Epithelial cell of proximal tubule (primary cell): ENCODE results near the gene BARD1. TPM values are rescaled to one million over a fixed set of nuclear protein-coding genes. Genes with fewer than 3 reads are reported as not detected.
"Not testable (repeated sequence)": the region's sequence is repeated elsewhere in the genome, so short reads cannot be mapped to it uniquely, and the experiment has no call there.

ENCODE experiments used
- DNase-seq: peaks from one replicate; pipeline ENCODE4 v3.0.0-alpha.2; 2011; ENCODE audit warnings: low read depth
- H3K4me3 ChIP-seq: 2 replicates; pipeline ENCODE4 v1.5.1; 2011; ENCODE audit warnings: low read depth, mild to moderate bottlenecking, low read length
- CTCF ChIP-seq: conservative IDR thresholded peaks from 2 replicates; pipeline ENCODE4 v1.5.1; 2012; ENCODE audit warnings: low read depth, mild to moderate bottlenecking, low read length
- total RNA-seq: library from RNA; depleted of rRNA; stranded (reverse); fragments of >200 nt; gene quantifications from 2 replicates; pipeline ENCODE4 v1.2.3, GENCODE V29; 2015

BARD1 gene
- total RNA-seq, 1 donor from 2014 or later = 29.3 TPM

- DNase-seq = no peak
- no peak for TF ChIP-seq CTCF
- H3K4me3 ChIP-seq = no peak overlapping the region
These were observed 96.2 kb downstream of the BARD1 start for GRCh38 chr2:214713080-214713830.

- DNase-seq = no peak
- H3K4me3 ChIP-seq = no peak overlapping the region
- no peak for TF ChIP-seq CTCF
These were observed 98.8 kb downstream of the BARD1 start for GRCh38 chr2:214710729-214711128.

GRCh38 chr2:214706986-214707385, 102.5 kb downstream of the BARD1 start:
- DNase-seq = no peak
- no peak for TF ChIP-seq CTCF
- H3K4me3 ChIP-seq = no peak overlapping the region

GRCh38 chr2:214699236-214699635, 110.2 kb downstream of the BARD1 start:
- TF ChIP-seq CTCF = no peak
- DNase-seq = no peak
- H3K4me3 ChIP-seq = no peak overlapping the region

DNA sequence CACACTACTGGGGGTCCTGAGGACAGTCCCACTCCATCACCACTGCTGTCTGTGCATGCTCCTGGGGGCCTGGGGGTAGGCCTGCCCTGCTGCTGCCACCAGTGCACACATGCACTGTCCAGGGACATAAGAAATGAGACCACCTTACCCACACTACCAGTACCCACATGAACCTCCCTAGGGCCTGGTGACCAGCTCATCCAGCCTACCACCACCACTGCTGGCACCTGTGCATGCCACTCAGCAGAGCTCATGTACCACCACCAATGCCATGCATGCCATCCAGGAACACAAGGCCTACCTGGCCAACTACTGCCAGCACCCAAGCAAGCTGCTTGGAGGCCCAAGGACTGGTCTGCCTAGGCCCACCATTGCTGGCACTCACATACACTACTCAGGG, 112.8 kb downstream of the BARD1 start:
- no peak for DNase-seq
- TF ChIP-seq CTCF = no peak
- no peak overlapping the region for H3K4me3 ChIP-seq

GRCh38 chr2:214695789-214696188, 113.7 kb downstream of the BARD1 start:
- no peak for DNase-seq
- no peak for TF ChIP-seq CTCF
- H3K4me3 ChIP-seq = no peak overlapping the region

GRCh38 chr2:214683557-214683956, 125.9 kb downstream of the BARD1 start:
- not testable (repeated sequence) for DNase-seq
- H3K4me3 ChIP-seq = peak overlapping the region; percentile 32
